Measurements from ENCODE around the gene GRSF1.

DNA sequence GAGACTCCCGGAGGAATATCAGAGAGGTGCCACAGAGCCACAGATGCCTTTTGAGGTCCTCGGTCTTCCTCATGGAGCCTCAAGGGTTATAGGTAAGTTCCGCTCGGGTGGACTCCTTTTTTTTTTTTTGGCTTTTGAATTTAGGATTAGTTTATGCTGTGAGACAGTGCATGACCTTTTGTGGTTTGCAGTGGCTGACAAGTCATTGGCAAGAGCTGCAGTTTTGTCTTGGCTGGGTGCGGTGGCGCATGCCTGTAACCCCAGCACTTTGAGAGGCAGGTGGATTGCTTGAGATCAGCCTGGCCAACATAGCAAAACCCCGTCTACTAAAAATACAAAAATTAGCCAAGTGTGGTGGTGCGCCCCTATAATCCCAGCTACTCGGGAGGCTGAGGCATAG lies 4.5 kb upstream of the GRSF1 start:
- no peak for TF ChIP-seq EZH2phosphoT487 (IDR thresholded peaks at IDR 0.05; ENCODE audit: borderline replicate concordance, low read depth, low read length)
- TF ChIP-seq, protein P1, sequence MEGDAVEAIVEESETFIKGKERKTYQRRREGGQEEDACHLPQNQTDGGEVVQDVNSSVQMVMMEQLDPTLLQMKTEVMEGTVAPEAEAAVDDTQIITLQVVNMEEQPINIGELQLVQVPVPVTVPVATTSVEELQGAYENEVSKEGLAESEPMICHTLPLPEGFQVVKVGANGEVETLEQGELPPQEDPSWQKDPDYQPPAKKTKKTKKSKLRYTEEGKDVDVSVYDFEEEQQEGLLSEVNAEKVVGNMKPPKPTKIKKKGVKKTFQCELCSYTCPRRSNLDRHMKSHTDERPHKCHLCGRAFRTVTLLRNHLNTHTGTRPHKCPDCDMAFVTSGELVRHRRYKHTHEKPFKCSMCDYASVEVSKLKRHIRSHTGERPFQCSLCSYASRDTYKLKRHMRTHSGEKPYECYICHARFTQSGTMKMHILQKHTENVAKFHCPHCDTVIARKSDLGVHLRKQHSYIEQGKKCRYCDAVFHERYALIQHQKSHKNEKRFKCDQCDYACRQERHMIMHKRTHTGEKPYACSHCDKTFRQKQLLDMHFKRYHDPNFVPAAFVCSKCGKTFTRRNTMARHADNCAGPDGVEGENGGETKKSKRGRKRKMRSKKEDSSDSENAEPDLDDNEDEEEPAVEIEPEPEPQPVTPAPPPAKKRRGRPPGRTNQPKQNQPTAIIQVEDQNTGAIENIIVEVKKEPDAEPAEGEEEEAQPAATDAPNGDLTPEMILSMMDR (conservative IDR thresholded peaks at IDR 0.05; ENCODE audit: low read length): no peak
